DND-41 (cell line): ENCODE results near the gene EYS.
"Not testable (repeated sequence)": the region's sequence is repeated elsewhere in the genome, so short reads cannot be mapped to it uniquely, and the experiment has no call there.

Experiments
- EZH2 ChIP-seq: IDR thresholded peaks from 3 replicates; pipeline ENCODE4 v1.6.1; 2012; ENCODE audit warnings: borderline replicate concordance, low read depth, mild to moderate bottlenecking, moderate library complexity, low read length, inconsistent platforms; ENCODE audit not compliant: severe bottlenecking
- TF ChIP-seq, protein P1 (sequence below): IDR thresholded peaks from 2 replicates; pipeline ENCODE4 v1.5.1; 2012; ENCODE audit warnings: borderline replicate concordance, low read length, moderate library complexity, mild to moderate bottlenecking; ENCODE audit not compliant: poor library complexity, severe bottlenecking; ENCODE audit errors: extremely low read depth

DNA sequence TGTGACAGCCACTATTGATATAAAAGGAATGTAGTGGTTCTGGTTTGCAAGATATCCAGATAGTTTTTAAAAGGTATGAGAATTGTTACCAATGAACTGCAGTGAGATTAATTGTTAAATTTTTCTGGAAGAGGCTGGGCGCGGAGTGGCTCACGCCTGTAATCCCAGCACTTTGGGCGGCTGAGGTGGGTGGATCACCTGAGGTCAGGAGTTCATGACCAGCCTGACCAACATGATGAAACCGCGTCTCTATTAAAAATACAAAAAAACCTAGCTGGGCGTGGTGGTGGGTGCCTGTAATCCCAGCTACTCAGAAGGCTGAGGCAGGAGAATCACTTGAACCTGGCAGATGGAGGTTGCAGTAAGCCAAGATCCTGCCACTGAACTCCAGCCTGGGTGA lies 1906.6 kb downstream of the EYS start:
- TF ChIP-seq EZH2 = not testable (repeated sequence)
- TF ChIP-seq, protein P1, sequence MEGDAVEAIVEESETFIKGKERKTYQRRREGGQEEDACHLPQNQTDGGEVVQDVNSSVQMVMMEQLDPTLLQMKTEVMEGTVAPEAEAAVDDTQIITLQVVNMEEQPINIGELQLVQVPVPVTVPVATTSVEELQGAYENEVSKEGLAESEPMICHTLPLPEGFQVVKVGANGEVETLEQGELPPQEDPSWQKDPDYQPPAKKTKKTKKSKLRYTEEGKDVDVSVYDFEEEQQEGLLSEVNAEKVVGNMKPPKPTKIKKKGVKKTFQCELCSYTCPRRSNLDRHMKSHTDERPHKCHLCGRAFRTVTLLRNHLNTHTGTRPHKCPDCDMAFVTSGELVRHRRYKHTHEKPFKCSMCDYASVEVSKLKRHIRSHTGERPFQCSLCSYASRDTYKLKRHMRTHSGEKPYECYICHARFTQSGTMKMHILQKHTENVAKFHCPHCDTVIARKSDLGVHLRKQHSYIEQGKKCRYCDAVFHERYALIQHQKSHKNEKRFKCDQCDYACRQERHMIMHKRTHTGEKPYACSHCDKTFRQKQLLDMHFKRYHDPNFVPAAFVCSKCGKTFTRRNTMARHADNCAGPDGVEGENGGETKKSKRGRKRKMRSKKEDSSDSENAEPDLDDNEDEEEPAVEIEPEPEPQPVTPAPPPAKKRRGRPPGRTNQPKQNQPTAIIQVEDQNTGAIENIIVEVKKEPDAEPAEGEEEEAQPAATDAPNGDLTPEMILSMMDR = not testable (repeated sequence)
